Globus pallidus (tissue), 1 donor: ENCODE results near the gene SLC9C2.
"Not testable (repeated sequence)": the region's sequence is repeated elsewhere in the genome, so short reads cannot be mapped to it uniquely, and the experiment has no call there.

Experiments
- DNase-seq: peaks from one replicate; pipeline ENCODE4 v3.0.0-alpha.2; 2015; ENCODE audit warnings: low spot score

The SLC9C2 gene

GRCh38 chr1:173580071-173580470, 22.8 kb downstream of the SLC9C2 start:
- no peak for DNase-seq

GRCh38 chr1:173573596-173573995, 29.3 kb downstream of the SLC9C2 start:
- DNase-seq, result no peak

- no peak for DNase-seq
These were observed 30.5 kb downstream of the SLC9C2 start for GRCh38 chr1:173572201-173572873.

- no peak for DNase-seq
These were observed 32.4 kb downstream of the SLC9C2 start for GRCh38 chr1:173570370-173571007.

- no peak for DNase-seq
These were observed 34.4 kb downstream of the SLC9C2 start for GRCh38 chr1:173568483-173568882.

- DNase-seq, result not testable (repeated sequence)
These were observed 39.0 kb downstream of the SLC9C2 start for GRCh38 chr1:173563846-173564245.

GRCh38 chr1:173562813-173563212, 40.1 kb downstream of the SLC9C2 start:
- DNase-seq, result no peak

GRCh38 chr1:173561263-173561662, 41.6 kb downstream of the SLC9C2 start:
- DNase-seq, result no peak

GRCh38 chr1:173560285-173560880, 42.5 kb downstream of the SLC9C2 start:
- no peak for DNase-seq

GRCh38 chr1:173555651-173556305, 47.1 kb downstream of the SLC9C2 start:
- DNase-seq, result no peak

- no peak for DNase-seq
These were observed 48.2 kb downstream of the SLC9C2 start for GRCh38 chr1:173554541-173555250.

- DNase-seq, result no peak
These were observed 48.8 kb downstream of the SLC9C2 start for GRCh38 chr1:173554089-173554488.

- DNase-seq, result no peak
These were observed 49.6 kb downstream of the SLC9C2 start for GRCh38 chr1:173553312-173553711.

- no peak for DNase-seq
These were observed 51.2 kb downstream of the SLC9C2 start for GRCh38 chr1:173551699-173552098.

- DNase-seq, result no peak
These were observed 53.1 kb downstream of the SLC9C2 start for GRCh38 chr1:173549813-173550212.

GRCh38 chr1:173545688-173546087, 57.2 kb downstream of the SLC9C2 start:
- DNase-seq, result no peak

GRCh38 chr1:173536223-173536622, 66.6 kb downstream of the SLC9C2 start:
- no peak for DNase-seq

GRCh38 chr1:173532237-173532636, 70.6 kb downstream of the SLC9C2 start:
- DNase-seq, result no peak

GRCh38 chr1:173530795-173531693, 71.8 kb downstream of the SLC9C2 start:
- no peak for DNase-seq

- no peak for DNase-seq
These were observed 73.8 kb downstream of the SLC9C2 start for GRCh38 chr1:173529106-173529505.

- no peak for DNase-seq
These were observed 75.6 kb downstream of the SLC9C2 start for GRCh38 chr1:173527151-173527826.
